Caki2 (cell line): ENCODE results near the gene LSS. TPM values are rescaled to one million over a fixed set of nuclear protein-coding genes. Genes with fewer than 3 reads are reported as not detected.
"Not testable (repeated sequence)": the region's sequence is repeated elsewhere in the genome, so short reads cannot be mapped to it uniquely, and the experiment has no call there.

Source experiments
- DNase-seq: peaks from one replicate; pipeline ENCODE4 v3.0.0-alpha.2; 2015; ENCODE audit warnings: low read depth
- in situ Hi-C: cut with HindIII; loops from 2 replicates; pipeline ENCODE4 v1.10.0; 2016; ENCODE audit warnings: low sequenced_read_pairs, low pct_unique_long_range_greater_than_20kb, mixed read lengths
- total RNA-seq: library from RNA; depleted of rRNA; stranded (reverse); fragments of >200 nt; shearing (Covaris generic); gene quantifications from 2 replicates; pipeline ENCODE4 v1.2.3, GENCODE V29; 2014; ENCODE audit warnings: low replicate concordance

The LSS gene
- total RNA-seq, 1 experiment from 2014 or later, result 18.8 TPM

DNA sequence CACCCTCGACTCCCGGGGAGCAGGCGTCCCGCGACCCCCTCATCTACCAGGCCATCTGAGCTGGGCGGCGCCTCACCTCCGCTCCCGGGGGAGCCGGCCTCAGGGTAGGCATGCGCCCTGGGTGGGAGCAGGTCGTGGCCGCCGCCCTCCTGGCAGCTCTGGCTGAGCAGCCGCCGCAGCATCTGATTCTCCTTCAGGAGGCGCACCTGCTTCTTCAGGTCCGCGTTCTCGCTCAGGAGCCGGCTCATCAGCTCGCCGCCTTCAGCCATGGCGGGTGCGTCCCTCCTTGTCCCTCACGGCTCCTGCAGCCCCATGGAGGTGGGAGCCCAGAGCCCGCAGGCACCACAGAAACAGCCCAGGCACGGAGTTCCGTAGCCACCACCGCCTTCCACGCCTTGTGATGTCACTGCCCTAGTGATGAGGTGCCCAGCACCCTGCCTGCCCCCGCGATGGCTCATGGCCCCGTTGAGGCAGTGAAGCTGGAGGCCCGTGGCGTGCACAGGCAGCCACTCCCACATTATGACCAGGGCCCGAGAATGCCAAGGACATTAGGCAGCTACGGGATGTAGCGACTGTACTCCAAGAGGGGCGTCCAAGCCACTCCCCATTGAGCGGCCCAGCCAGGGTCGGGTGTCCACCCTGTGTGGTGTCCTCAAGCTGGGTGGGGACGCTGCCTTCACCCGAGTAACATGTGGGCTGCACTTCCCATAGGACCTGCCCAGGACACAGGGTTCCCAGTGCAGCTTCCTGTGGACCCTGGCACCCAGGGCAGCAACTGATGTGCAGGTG is 45.8 kb downstream of the LSS start:
- in situ Hi-C loops, result no loop called here
- DNase-seq, result no peak

DNA sequence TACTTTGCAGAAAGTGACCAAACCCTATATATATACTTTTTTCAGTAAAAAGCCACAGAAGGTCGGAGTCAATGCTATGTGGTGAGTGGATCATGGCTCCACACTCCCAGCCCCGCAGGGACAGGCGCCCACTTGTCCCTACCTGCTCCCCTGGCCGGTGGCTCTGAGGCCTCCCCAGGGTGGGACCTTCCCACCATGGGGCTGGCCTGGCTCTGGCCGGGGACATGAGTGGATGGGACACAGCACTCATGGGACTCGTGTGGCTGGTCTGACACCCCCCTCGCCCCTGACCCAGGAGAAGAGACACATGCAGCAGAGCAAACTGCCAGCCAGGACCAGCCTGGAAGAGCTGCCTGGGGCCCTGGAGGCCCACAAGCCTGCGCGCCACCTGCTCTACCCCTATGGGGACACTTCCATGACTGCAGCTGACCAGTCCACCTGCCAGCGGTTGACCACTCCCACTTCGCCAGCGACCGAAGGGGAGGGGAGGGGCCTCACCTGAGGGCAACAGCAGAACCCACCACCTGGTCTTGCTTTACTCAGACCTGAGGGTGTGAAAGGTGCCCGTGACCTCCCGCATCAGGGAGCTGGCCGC is 46.5 kb downstream of the LSS start:
- DNase-seq, result no peak
- in situ Hi-C loops, result no loop called here

DNA sequence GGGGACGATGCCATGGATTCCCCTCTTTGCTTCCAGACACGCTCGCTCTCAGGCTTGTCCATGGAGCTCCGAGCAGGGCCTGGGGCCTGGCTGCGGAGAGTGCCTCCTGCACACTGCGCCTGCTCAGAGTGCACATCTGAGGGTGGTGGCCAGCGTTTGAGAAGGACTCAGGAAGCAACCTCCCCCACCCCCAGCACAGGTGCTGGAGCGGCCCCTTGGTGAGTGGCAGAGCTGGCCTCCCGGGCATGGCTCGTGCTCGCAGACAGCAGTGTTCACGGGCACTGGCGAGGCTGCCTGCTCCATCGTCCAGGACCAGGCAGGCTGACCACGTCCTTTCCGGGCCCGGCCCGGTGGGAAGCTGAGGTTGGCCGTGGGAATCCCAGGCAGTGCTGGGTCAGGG is 47.1 kb downstream of the LSS start:
- in situ Hi-C loops, result no loop called here
- no peak for DNase-seq

DNA sequence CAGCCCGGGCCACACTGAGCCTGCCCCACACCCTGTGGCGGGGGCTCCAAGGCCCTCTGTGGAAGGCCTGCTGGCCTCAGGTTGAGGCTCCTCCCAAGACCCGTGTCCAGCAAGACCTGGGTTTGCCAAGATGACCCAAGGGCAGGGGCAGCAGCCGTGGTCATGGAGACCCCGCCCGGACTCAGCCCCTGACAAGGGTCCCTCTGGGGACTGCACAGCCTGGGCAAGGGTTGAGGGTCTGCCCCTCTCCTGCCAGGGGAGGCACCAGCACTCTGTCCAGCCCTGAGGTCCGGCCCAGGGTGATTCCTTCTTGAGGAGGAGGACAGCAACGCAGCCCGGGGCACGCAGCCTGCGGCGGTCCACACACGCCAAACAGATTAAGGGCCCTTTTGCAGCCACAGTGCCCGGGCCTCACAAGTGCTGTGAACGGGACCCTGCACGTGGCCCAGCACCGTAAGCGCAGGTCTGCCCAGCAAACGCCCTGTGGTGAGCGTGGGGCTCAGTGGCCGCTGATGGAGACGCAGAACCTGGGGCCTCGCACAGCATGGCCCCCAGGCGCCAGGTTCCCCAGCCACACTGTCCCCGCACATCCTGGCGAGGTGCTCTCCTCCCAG is 47.7 kb downstream of the LSS start:
- DNase-seq, result no peak
- in situ Hi-C loops, result no loop called here

DNA sequence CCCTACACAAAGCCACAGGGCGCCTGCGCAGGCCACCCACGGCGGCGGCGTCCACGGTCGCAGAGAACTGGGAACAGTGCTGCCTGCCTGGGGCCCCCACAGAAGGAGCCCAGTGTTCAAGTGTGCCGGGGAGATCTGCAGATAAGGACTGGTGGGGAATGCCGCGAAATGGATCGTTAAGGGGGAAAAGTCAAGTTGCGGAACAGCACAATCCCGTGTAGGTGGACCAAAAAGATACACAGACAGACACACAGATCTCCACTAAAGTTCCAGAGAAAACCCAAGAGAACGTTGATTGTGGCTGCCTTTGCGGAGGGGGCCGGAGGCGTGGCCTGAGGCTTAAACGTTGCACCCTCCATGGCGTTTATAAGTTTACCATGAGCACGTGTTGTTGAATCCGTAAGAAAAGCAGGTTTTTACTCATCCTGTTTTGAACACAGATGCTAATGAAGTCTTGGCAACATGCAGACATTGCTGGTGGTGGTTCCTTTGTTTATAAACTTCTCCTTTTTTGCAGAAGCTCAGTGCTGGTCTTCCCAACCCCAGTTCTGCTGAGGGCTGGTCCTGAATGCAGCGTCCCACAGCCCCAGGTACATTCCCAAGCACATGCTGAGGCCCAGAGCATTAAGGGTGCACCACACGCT is 48.4 kb downstream of the LSS start:
- in situ Hi-C loops, result no loop called here
- DNase-seq, result no peak

DNA sequence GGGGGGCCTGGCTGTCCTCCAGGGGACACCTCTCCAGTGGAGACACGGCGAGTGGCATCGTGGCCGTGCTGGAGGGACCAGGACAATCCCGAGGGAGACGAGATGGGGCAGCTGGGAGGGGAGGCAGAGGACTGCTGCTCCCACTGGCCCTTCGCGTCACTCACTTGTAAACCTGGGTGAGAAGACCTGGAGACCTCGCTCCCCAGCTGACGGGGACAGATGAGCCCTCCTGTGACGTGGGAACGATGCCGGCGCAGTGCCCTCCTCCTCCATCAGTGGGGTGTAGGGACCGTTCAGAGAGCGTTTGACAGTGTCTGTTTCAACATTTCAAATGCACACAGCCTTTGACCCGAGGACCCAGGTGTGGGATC is 48.9 kb downstream of the LSS start:
- DNase-seq, result no peak
- in situ Hi-C loops, result no loop called here

DNA sequence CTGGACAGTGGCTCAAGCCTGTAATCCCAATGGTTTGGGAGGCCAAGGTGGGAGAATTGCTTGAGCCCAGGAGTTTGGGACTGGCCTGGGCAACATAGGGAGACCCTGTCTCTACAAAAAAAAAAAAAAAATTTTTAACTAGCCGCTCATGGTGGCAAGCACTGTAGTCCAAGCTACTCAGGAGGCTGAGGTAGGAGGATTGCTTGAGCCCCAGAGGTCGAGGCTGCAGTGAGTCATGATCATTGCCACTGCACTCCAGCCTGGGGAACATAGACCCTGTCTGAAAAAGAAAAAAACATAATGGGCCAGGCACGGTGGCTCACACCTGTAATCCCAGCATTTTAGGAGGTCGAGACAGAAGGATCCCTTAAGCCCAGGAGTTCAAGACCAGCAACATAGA is 49.6 kb downstream of the LSS start:
- in situ Hi-C loops, result no loop called here
- no peak for DNase-seq

DNA sequence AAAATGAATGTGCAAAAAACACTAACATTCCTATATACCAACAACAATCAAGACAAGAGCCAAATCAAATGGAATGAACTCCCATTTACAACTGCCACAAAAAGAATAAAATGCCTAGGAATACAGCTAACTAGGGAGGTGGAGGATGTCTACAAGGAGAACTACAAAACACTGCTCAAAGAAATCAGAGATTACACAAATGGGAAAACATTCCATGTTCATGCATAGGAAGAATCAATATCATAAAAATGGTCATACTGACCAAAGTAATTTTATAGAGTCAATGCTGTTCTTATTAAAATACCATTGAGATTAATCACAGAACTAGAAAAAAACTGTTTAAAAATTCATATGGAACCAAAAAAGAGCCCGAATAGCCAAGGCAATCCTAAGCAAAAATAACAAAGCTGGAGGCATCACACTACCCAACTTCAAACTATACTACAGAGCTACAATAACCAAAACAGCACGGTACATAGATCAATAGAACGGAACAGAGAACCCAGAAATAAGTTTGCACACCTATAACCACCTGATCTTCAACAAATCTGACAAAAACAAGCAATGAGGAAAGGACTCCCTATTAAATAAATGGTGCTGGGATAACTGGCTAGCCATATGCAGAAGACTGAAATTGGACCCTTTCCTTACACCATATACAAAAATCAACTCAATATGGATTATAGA is 52.0 kb downstream of the LSS start:
- DNase-seq, in situ Hi-C loops: not testable (repeated sequence)

DNA sequence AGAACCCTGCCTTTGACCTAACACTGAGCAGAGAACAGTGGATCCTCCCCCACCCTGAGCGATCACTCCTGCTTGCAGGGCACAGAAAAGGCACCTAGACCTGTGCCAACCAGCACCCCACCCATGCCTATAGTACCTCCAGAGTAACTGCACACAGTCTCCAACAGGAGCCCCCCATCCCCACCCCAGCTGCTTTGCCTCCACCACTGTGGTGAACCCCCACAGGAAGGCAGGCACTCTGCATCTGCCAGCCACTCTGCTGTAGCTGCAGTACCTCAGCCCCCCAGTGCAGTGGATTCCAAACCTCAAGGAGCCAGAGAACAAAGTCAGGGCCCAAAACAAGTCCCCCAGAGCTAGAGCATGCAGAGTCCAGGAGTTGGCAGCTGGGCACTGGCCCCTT is 55.0 kb downstream of the LSS start:
- no peak for DNase-seq
- in situ Hi-C loops, result no loop called here

DNA sequence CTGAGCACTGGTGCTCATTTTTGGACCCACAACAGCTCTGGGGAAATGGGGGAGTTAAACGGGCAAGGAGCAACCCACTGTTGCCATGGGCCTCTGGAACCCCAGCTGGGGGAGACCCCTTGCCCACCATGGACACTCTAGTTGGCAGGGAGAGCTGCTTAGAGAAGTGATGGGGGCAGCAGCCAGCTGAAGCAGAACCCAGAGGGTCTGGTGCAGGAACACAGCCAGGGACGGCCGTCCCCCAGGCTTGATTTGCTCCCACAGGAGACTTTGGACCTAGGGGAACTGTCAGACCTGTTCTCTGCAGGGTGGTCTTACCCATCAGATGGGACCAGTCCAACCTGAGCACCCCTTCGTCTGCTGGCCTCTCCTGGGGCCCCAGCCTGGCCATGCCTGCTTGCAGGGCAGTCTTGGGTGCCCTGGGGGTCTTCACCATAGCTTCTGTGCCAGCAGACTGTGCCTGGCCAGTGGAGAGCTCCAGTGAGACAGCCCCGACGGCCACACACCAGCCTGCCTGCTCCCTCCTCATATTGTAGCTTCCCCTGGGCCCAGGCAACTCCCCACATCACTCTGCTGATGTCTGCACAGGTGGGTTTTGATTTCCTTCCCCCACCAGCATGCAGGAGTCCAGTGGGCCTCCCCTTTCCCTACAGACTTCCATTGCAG is 55.6 kb downstream of the LSS start:
- in situ Hi-C loops, result no loop called here

DNA sequence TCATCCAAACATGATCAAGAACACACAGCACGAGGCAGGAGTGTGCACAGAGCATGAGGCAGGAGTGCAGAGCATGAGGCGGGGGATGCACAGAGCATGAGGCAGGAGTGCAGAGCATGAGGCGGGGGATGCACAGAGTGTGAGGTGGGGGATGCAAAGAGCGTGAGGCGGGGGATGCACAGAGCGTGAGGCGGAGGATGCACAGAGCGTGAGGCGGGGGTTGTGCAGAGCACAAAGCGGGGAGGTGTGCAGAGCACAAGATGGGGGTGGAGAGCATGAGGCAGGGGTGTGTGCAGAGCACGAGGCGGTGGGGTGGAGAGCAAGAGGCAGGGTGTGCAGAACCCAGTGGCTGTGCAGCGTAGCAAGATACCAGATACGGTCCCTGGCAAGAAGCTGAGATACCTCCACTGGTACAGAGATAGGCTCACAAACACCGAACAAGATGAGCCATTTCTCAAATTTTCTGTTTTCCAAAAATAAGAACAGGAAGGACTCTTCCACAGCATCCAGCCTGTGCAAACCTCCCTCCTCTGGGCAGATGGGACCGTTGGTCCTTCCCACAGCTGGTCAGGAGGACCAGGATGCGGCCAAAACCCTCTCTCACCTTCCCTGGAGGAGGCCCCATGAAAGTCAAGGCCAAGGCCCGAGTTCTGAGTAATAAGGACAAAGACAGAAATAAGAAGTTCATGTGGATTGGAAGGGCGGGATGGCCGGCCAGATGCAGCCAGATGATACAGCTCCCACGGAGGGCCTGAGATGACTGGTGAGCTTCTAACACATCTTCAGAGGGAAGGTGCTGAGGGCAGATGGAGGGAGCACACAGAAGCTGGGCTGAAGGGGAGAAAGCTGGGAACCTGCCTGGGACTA is 56.3 kb downstream of the LSS start:
- no peak for DNase-seq
- in situ Hi-C loops, result no loop called here

More for the DNA sequence above, 55.6 kb downstream of the LSS start:
- no peak for DNase-seq

DNA sequence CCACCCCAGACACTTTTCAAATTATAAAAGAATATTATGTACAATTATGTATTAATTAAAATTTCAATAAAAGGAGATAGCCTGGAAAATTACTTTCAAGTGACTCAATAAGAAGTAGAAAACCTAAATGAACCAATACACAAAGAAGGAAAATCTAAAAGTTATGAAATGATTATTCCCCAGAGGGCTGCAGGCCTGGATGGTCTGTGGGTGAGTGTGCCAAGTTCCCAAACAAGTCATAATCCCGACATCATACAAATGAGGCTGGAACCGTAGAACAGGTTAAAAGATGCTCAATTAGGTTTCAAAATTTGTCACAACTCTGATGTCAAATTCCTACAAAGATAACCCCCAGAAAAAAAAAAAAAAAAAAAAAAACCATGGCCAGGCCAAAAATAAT is 57.0 kb downstream of the LSS start:
- DNase-seq, result no peak
- in situ Hi-C loops, result no loop called here

DNA sequence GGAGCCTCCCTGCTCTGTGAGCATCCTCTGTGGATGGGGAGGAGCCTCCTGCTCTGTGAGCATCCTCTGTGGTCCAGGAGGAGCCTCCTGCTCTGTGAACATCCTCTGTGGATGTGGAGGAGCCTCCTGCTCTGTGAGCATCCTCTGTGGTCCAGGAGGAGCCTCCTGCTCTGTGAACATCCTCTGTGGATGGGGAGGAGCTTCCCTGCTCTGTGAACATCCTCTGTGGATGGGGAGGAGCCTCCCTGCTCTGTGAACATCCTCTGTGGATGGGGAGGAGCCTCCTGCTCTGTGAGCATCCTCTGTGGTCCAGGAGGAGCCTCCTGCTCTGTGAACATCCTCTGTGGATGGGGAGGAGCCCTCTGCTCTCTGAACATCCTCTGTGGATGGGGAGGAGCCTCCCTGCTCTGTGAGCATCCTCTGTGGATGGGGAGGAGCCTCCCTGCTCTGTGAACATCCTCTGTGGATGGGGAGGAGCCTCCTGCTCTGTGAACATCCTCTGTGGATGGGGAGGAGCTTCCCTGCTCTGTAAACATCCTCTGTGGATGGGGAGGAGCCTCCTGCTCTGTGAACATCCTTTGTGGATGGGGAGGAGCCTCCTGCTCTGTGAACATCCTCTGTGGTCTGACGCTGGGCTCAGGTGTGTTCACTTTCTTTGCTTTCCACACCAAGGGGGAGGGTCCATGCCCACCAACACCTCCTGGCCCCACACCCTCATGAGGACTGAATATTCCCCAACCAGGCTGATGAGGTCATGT is 58.0 kb downstream of the LSS start:
- in situ Hi-C loops, result not testable (repeated sequence)

DNA sequence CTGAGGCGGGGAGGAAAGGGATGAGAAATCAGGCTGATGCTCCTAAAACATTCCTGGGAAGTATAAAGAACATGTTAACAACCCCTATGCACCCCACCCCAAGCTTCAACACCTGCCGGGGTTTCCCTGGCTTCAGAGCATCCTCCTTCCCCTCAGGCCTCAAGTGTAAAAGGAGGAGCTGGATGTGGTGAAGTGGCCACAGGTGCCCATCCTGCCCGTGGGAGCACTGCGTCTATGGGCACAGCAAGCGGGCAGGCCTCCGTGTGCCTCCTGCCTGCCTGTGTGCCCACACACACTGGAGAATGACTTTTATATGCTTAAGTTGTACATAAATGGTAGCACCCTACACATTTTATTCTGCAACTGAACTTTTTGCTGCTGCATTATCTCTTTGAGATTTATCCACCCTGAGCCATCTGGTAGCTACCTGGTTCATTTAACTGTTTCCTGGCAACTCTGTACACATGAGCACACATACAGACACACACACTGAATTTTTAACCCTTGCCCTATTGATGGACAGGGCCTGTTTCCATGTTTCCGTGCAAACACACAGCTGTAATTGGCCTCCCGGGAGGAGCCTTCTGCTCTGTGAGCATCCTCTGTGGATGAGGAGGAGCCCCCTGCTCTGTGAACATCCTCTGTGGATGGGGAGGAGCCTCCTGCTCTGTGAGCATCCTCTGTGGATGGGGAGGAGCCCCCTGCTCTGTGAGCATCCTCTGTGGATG is 59.8 kb downstream of the LSS start:
- in situ Hi-C loops, result no loop called here
- no peak for DNase-seq

More for the DNA sequence above, 58.0 kb downstream of the LSS start:
- DNase-seq, result not testable (repeated sequence)

DNA sequence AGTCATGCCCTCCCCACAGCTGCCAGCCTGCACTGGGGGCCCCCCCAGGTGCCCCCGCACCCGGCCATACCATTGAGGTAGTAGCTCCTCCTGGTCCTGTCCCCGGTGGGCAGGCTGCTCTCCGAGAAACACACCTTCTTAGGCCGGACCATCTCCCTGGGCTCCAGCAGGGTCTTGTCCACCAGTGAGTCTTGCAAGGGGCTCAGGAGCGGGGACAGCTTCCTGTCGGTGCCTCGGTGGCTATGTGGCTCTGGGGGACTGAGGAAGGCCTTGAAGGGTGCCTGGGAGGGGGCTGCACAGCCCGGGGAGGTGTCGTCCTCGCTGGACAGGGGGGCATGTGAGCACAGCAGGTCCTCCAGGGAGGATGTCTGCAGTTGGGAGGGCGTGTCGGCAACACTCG is 60.3 kb downstream of the LSS start:
- DNase-seq, result no peak
- in situ Hi-C loops, result no loop called here

DNA sequence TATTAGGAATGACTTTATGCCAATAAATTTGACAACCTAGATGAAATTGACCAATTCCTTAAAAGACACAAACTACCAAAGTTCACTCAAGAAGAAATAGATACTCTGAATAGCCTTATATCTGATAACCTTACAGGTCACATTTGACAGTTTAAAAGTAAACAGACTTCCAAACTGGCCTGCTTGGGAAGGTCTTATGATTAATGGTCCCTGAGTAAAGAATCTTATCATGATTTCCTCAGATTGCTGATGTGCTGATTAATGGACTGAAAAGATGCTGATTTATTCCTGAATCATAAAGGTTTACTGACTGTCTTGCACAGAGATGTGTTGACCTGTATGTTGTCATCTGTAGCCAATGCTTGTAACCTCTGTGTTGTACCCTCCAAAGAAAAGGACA is 63.5 kb downstream of the LSS start:
- no peak for DNase-seq
- in situ Hi-C loops, result no loop called here
